HepG2 (cell line): ENCODE data around the gene TBXA2R.

Experiments
- BHLHE40 ChIP-seq: IDR thresholded peaks from 2 replicates; pipeline ENCODE4 v1.6.1; 2011; ENCODE audit warnings: low read length, improper control_type of control experiment
- EZH2 ChIP-seq: conservative IDR thresholded peaks from 2 replicates; pipeline ENCODE4 v1.6.1; 2012; ENCODE audit warnings: mild to moderate bottlenecking, low read depth, low read length, moderate library complexity
- HBP1 ChIP-seq: IDR thresholded peaks from 2 replicates; pipeline ENCODE4 v1.6.1; 2016; ENCODE audit warnings: low read depth, control low read depth
- POLR2A ChIP-seq, 2 experiments: IDR thresholded peaks; 2 replicates each; pipeline ENCODE4 v1.6.1; 2011; ENCODE audit warnings: low read depth in 2 of 2, low read length in 2 of 2, mild to moderate bottlenecking in 1 of 2, moderate library complexity in 1 of 2; ENCODE audit not compliant: insufficient read depth in 1 of 2
- ZNF83 ChIP-seq: sonication (generic); formaldehyde crosslinking; IDR thresholded peaks from 2 replicates; pipeline ENCODE4 v1.4.0; 2020; ENCODE audit warnings: missing genetic modification reagents, mild to moderate bottlenecking, borderline replicate concordance

- TF ChIP-seq POLR2A (IDR thresholded peaks at IDR 0.05; ENCODE audit: insufficient read depth in 1 of 2, low read depth in 2 of 2, low read length in 2 of 2) (no peak), BHLHE40 (no peak), EZH2 (no peak), HBP1 (CRISPR knock-in tag) (no peak), ZNF83 (no peak)
These were observed 32.8 kb upstream of the TBXA2R start for GRCh38 chr19:3639479-3639878.
